Left renal pelvis (tissue), 4 donors: Measurements from ENCODE around the gene EYS. TPM values are rescaled to one million over a fixed set of nuclear protein-coding genes. Genes with fewer than 3 reads are reported as not detected.
"Not testable (repeated sequence)": the region's sequence is repeated elsewhere in the genome, so short reads cannot be mapped to it uniquely, and the experiment has no call there.

ENCODE experiments used
- DNase-seq, 4 donors: peaks; one replicate each; pipeline ENCODE4 v3.0.0-alpha.2; 2013; ENCODE audit warnings: low read depth in 4 of 4, low spot score in 3 of 4
- polyA plus RNA-seq, 4 donors: library from polyadenylated mRNA; unstranded; fragments of 120-200 nt; gene quantifications; one replicate each; pipeline ENCODE4 v1.2.1, GENCODE V29; 2013; ENCODE audit not compliant: insufficient read length in 4 of 4

Gene EYS
- polyA plus RNA-seq, 4 donors, result 0.66 to 1.1 (median 0.72) TPM

- no peak for DNase-seq
Measured at GRCh38 chr6:64520050-64520449, 1187.0 kb downstream of the EYS start.

DNA sequence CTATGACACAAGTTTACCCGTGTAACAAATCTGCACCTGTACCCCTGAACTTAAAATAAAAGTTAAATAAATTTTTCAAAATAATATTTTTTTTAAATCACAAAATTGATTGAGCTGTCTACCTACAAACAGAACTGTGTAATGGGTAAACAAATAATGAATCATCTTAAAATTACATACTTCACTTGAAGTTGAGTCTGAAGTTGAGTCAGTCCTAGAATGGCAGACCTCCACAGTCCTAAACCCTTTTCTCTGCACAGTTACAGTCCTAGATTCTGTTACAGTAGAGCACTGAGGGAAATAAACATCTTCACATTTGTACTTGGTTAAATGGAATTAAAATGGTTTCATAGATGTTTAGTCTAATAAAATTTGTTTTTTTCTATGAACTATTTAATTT is 1190.6 kb downstream of the EYS start:
- DNase-seq, result no peak

- no peak for DNase-seq
Measured at GRCh38 chr6:64507661-64508060, 1199.4 kb downstream of the EYS start.

- no peak for DNase-seq
Measured at GRCh38 chr6:64505312-64505711, 1201.7 kb downstream of the EYS start.

GRCh38 chr6:64504503-64504902 is 1202.5 kb downstream of the EYS start:
- no peak for DNase-seq

- no peak for DNase-seq
Measured at GRCh38 chr6:64502801-64503200, 1204.2 kb downstream of the EYS start.

DNA sequence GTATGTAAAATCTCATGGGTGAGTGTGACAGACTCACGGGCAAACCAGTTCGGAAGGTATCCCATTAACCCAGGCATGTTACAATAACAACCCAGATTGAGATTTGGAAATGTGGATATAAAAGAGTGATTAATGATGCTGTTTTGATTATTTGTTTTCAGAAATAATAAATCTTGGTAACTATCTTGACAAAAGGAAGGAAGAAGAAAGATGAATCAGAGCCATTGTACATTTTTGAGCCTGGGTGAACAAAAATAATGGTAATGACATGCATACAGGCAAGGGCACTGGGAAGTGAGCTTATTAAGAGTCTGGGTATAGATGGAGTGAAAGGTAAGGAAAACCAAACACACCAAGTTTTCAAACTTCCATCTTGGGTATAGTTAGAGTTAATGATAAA is 1209.4 kb downstream of the EYS start:
- DNase-seq, result no peak

DNA sequence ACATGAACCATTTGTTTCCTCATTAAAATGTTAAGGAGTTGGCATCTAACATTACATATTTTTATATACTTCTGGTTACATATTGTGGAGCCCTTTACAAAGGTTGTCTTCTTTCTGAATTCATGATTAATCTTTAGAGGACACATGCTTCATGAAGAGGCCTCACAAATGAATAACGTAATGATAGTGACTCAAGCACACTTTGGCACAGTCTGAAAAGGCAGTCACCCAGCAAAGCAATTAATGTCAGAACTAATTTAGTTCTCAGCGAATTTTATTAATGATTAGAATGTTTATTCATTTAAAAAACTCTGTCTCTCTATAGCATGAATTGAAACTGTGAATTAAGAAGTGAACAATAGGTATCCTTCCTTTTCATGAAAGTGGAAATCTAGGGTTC is 1217.3 kb downstream of the EYS start:
- DNase-seq, result no peak

DNA sequence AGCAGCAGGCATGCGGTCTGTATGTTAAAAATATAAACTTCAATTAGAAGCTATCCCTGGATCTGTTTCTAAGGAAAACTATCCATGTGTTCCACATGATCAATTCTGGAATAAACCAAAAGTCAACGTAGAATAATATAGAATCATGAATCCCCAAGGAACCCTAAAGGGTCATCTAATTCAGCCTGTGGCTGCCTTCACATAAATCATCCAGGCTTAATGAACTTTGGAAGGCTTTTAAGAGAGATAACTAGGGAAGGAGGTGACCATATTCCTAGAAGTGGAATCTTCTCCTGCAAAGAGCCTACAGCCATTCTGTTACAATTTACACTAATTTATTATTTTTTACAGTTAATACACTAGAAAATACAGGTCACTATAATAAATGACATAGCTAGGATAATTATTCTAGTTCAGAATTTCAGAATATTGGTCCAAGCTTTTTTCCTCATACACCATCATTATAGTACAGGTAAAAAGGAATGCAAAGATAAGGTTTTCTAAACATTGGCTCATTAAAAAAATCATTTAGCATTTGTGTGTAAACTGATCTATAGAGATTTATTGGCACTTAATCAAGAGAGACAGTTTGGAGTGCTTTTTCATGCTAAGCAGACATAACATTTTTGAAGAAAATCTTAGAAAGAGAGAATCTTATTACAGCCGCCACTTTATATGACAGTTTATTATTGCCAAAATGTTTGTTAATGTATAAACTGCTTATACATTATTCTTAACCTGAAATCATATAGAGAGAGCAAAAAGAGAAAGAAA is 1220.3 kb downstream of the EYS start:
- no peak for DNase-seq

- no peak for DNase-seq
Measured at GRCh38 chr6:64483956-64484499, 1223.0 kb downstream of the EYS start.

- DNase-seq, result no peak
Measured at GRCh38 chr6:64482631-64483030, 1224.4 kb downstream of the EYS start.

GRCh38 chr6:64479134-64479533 is 1227.9 kb downstream of the EYS start:
- no peak for DNase-seq

- DNase-seq, result no peak
Measured at GRCh38 chr6:64477391-64477790, 1229.6 kb downstream of the EYS start.

- DNase-seq, result no peak
Measured at GRCh38 chr6:64476935-64477334, 1230.1 kb downstream of the EYS start.

- DNase-seq, result not testable (repeated sequence)
Measured at GRCh38 chr6:64469405-64469804, 1237.6 kb downstream of the EYS start.

DNA sequence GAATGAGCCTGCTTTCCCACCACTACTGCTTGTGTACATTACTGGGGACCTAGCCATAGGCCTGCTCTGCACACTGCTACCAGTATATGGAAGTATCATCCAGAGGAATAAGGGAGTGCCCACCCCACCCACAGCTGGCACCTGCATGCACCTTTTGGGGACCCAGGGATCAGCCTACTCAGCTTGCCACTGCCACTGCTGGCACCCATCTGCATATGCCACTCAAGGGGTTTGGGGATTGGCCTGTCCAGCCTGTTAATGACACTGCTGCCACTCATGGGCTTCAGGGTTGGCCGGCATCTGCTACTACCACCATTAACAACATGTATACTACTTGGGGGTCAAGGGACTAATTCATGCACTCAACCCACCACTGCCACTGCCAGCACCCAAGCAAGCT is 1239.4 kb downstream of the EYS start:
- no peak for DNase-seq

DNA sequence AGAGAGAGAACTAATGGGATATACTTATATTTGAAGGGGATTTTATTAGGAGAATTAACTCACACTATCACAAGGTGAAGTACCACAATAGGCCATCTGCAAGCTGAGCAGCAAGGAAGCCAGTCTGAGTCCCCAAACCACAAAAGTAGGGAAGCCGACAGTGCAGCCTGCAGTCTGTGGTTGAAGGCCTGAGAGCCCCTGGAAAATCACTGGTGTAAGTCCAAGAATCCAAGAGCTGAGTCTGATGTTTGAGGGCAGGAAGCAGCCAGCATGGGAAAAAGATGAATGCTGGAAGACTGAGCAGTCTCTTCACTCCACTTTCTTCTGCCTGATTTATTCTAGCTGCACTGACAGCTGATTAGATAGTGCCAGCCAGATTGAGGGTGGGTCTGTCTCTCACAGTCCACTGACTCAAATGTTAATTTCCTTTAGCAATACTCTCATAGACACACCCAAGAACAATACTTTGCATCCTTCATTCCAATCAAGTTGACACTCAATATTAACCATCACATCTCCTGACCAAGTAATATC is 1247.5 kb downstream of the EYS start:
- no peak for DNase-seq

- not testable (repeated sequence) for DNase-seq
Measured at GRCh38 chr6:64448101-64448500, 1258.9 kb downstream of the EYS start.

- DNase-seq, result no peak
Measured at GRCh38 chr6:64445038-64445437, 1262.0 kb downstream of the EYS start.

DNA sequence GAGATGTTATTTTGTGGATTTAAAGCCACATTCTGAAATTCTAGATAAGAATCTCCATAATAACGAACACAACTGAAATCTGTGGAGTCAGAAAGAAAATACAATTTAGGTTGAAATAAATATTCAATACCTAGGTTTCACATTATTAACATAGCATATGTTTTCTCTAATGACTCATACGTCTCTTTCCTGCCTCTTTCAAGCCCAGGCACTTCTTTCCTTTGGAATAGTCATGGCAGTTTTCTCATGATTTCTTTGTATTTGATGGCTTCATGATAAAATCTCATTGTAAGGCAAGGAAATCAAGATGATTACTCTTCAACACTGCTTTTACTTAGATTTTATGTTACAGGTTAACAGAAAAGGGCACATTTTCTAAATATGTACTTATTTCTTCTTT is 1267.8 kb downstream of the EYS start:
- no peak for DNase-seq

- no peak for DNase-seq
Measured at GRCh38 chr6:64437996-64438395, 1269.0 kb downstream of the EYS start.

GRCh38 chr6:64429926-64430325 is 1277.1 kb downstream of the EYS start:
- DNase-seq, result no peak
